Astrocyte (in vitro differentiated cells and primary cell): Measurements from ENCODE around the gene LY6G5B.

Experiments
- EZH2 ChIP-seq: IDR thresholded peaks from 2 replicates; pipeline ENCODE4 v1.6.1; 2012; ENCODE audit warnings: mild to moderate bottlenecking, low read length, inconsistent platforms; ENCODE audit not compliant: insufficient read depth
- TF ChIP-seq, protein P1 (sequence below): IDR thresholded peaks from 2 replicates; pipeline ENCODE4 v1.5.1; 2011; ENCODE audit warnings: low read depth, mild to moderate bottlenecking, inconsistent platforms, low read length, moderate library complexity; ENCODE audit not compliant: insufficient read depth

DNA sequence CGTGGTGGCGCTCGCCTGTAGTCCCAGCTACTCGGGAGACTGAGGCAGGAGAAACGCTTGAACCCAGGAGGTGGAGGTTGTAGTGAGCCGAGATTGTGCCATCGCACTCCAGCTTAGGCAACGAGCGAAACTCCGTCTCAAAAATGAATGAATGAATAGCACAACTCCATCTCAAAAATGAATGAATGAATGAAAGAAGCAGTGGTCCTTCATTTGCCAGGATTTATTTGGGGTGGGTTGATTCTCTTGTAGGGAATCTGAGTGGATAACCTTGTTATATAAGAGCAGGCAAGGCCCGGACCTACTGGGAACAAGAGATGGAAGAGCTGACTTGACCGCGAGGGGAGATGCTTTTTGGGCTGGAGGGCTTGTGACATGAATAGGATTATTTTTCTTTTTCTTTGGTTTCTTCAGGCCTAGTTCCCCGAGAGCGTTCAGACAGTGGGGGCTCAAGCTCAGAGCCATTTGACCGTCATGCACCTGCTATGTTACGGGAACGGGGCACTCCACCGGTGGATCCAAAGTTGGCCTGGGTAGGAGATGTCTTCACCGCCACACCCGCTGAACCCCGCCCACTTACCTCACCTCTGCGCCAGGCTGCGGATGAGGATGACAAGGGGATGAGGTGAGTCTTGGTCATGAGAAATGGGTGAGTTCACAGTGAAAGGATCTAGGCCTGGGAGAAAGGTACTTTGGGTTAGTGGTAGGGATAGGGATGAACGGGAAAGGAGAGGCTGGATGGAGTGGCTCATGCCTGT is 39.4 kb upstream of the LY6G5B start:
- TF ChIP-seq, protein P1, sequence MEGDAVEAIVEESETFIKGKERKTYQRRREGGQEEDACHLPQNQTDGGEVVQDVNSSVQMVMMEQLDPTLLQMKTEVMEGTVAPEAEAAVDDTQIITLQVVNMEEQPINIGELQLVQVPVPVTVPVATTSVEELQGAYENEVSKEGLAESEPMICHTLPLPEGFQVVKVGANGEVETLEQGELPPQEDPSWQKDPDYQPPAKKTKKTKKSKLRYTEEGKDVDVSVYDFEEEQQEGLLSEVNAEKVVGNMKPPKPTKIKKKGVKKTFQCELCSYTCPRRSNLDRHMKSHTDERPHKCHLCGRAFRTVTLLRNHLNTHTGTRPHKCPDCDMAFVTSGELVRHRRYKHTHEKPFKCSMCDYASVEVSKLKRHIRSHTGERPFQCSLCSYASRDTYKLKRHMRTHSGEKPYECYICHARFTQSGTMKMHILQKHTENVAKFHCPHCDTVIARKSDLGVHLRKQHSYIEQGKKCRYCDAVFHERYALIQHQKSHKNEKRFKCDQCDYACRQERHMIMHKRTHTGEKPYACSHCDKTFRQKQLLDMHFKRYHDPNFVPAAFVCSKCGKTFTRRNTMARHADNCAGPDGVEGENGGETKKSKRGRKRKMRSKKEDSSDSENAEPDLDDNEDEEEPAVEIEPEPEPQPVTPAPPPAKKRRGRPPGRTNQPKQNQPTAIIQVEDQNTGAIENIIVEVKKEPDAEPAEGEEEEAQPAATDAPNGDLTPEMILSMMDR: no peak
- no peak for TF ChIP-seq EZH2
